Spleen (tissue), 7 donors: ENCODE data around the gene SETBP1.
A peak's percentile ranks its signal among the peaks of the same experiment; 100 is the strongest.

ENCODE experiments used
- CTCF ChIP-seq, 11 experiments: fragments of 200-600 bp in 7 of 11; fragments of 450-650 bp in 4 of 11; sonication (generic) in 4 of 11; IDR thresholded peaks in 8 of 11; conservative IDR thresholded peaks in 3 of 11; 1 replicate in 7 of 11; 2 replicates in 4 of 11; pipeline versions ENCODE4 v1.4.0 to v1.8.0; 2016 to 2021; ENCODE audit warnings: antibody characterized with exemption in 11 of 11, inconsistent platforms in 4 of 11, mild to moderate bottlenecking in 1 of 11
- POLR2A ChIP-seq, 3 donors: fragments of 450-650 bp; IDR thresholded peaks; one replicate each; pipeline ENCODE4 v1.5.1; 2017; ENCODE audit warnings: antibody characterized with exemption in 3 of 3, mild to moderate bottlenecking in 1 of 3
- donor health status: DM: no; HTN: no; CAD: no; lungs with moderate emphysema.
- donor health status: DM: no; HTN: no; CAD: no.
- donor health status: DM: no; HTN: no; CAD: no.

- TF ChIP-seq CTCF (IDR thresholded peaks at IDR 0.05 in 8 of 11, conservative IDR thresholded peaks at IDR 0.05 in 3 of 11) (peak in 1 of 11 experiments; percentile 46), POLR2A (IDR thresholded peaks at IDR 0.05) (no peak)
These were observed 333.4 kb downstream of the SETBP1 start for GRCh38 chr18:45014047-45014501.
